AG09309 (cell line): ENCODE measurements around the gene SMAD4.
"Not testable (repeated sequence)": the region's sequence is repeated elsewhere in the genome, so short reads cannot be mapped to it uniquely, and the experiment has no call there.

Experiments used
- DNase-seq: peaks from one replicate; pipeline ENCODE4 v3.0.0-alpha.2; 2010; ENCODE audit warnings: low read depth
- H3K4me3 ChIP-seq: 2 replicates; pipeline ENCODE4 v1.5.1; 2011; ENCODE audit warnings: mild to moderate bottlenecking, low read depth, low read length, moderate library complexity; ENCODE audit not compliant: control insufficient read depth
- CTCF ChIP-seq: IDR thresholded peaks from 2 replicates; pipeline ENCODE4 v1.5.1; 2011; ENCODE audit warnings: mild to moderate bottlenecking, low read depth, low read length, inconsistent platforms; ENCODE audit not compliant: insufficient read depth, control insufficient read depth; ENCODE audit errors: missing control alignments

The SMAD4 gene

DNA sequence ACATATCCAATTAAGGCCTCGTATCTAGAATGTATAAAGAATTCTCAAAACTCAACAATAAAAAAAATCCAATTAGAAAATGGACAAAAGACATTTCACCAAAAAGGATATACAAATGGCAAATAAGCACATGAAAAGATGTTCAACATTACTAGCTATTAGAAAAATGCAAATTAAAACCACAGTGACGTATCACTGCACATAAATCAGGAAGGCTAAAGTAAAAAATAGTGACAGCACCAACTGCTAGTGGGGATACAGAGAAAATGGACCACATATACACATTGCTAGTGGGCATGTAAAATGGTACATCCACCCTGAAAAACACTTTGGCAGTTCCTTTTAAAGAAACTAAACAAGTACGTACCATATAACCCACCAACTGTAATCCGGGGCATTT is 59.7 kb downstream of the SMAD4 start:
- no peak overlapping the region for H3K4me3 ChIP-seq
- no peak for DNase-seq
- no peak for TF ChIP-seq CTCF

- TF ChIP-seq CTCF, result no peak
- H3K4me3 ChIP-seq, result no peak overlapping the region
- no peak for DNase-seq
Measured at GRCh38 chr18:51091270-51091669, 61.3 kb downstream of the SMAD4 start.

- no peak for DNase-seq
- no peak overlapping the region for H3K4me3 ChIP-seq
- no peak for TF ChIP-seq CTCF
Measured at GRCh38 chr18:51092117-51092516, 62.1 kb downstream of the SMAD4 start.

GRCh38 chr18:51092967-51093366 is 63.0 kb downstream of the SMAD4 start:
- DNase-seq, H3K4me3 ChIP-seq: not testable (repeated sequence)

GRCh38 chr18:51097021-51097822 is 67.2 kb downstream of the SMAD4 start:
- no peak for TF ChIP-seq CTCF
- no peak overlapping the region for H3K4me3 ChIP-seq
- DNase-seq, result no peak

DNA sequence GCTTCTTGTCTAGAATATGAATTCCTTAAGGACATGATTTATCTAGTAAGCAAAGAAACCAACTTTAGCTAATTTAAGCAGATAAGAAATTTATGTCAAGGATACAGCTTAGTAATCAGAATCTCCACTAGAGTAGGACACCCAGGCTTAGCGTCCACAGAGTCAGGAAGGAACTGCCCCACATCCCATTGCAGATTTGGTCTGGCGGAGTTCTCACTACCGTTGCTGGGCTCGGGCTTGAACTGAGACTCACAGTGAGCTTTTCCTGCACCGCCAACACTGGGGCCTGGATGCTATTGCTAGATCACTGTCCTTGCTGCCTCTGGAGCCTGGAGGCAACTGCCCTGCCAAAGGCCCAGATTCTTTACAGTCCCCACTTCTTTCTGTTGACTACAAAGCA is 68.1 kb downstream of the SMAD4 start:
- H3K4me3 ChIP-seq, result no peak overlapping the region
- DNase-seq, result no peak
- TF ChIP-seq CTCF, result no peak

GRCh38 chr18:51098513-51098912 is 68.5 kb downstream of the SMAD4 start:
- no peak for DNase-seq
- TF ChIP-seq CTCF, result no peak
- H3K4me3 ChIP-seq, result no peak overlapping the region
